SK-N-SH treated with all-trans-retinoic acid at 6 μM for 48 hours (cell line): ENCODE data around the gene ANKRD28.

Experiments
- CREB5 ChIP-seq: fragments of 250-450 bp; sonication (Bioruptor Pico); IDR thresholded peaks from 2 replicates; pipeline ENCODE4 v1.5.1; 2020; ENCODE audit warnings: low read depth, mild to moderate bottlenecking, moderate library complexity
- CSRNP3 ChIP-seq: fragments of 250-450 bp; sonication (Bioruptor Pico); IDR thresholded peaks from 2 replicates; pipeline ENCODE4 v1.5.1; 2021; ENCODE audit warnings: mild to moderate bottlenecking, moderate library complexity
- PATZ1 ChIP-seq: fragments of 250-450 bp; sonication (Bioruptor Pico); IDR thresholded peaks from 2 replicates; pipeline ENCODE4 v1.8.0; 2020; ENCODE audit warnings: mild to moderate bottlenecking, moderate library complexity, borderline replicate concordance
- RARB ChIP-seq: fragments of 250-450 bp; sonication (Bioruptor Pico); IDR thresholded peaks from 2 replicates; pipeline ENCODE4 v1.8.0; 2021; ENCODE audit warnings: mild to moderate bottlenecking, moderate library complexity
- TCF4 ChIP-seq: fragments of 250-450 bp; sonication (Bioruptor Pico); IDR thresholded peaks from 2 replicates; pipeline ENCODE4 v1.8.0; 2021; ENCODE audit warnings: mild to moderate bottlenecking, moderate library complexity, borderline replicate concordance
- TOX ChIP-seq: fragments of 250-450 bp; sonication (Bioruptor Pico); IDR thresholded peaks from 2 replicates; pipeline ENCODE4 v1.8.0; 2021; ENCODE audit warnings: mild to moderate bottlenecking, moderate library complexity, borderline replicate concordance

GRCh38 chr3:15681668-15682067 is 116.1 kb downstream of the ANKRD28 start:
- TF ChIP-seq RARB (CRISPR knock-in tag) (no peak), CREB5 (CRISPR knock-in tag) (no peak), TOX (no peak), TCF4 (CRISPR knock-in tag) (no peak), PATZ1 (no peak), CSRNP3 (CRISPR knock-in tag) (no peak)
